Neural cell (in vitro differentiated cells): Measurements from ENCODE around the gene ABCF2. TPM values are rescaled to one million over a fixed set of nuclear protein-coding genes. Genes with fewer than 3 reads are reported as not detected.

Source experiments
- H2AFZ ChIP-seq: fragments of 200-600, 300-800 bp; sonication (generic), shearing (Covaris generic); 2 replicates; pipeline ENCODE4 v1.6.0; 2014; ENCODE audit warnings: low read depth, mild to moderate bottlenecking, antibody characterized with exemption, low read length, moderate library complexity
- H3F3A ChIP-seq: fragments of 200-600 bp; shearing (Covaris generic); 2 replicates; pipeline ENCODE4 v1.6.1; 2016; ENCODE audit warnings: mild to moderate bottlenecking, moderate library complexity, mixed read lengths, antibody characterized with exemption, low read length; ENCODE audit not compliant: insufficient read depth, poor library complexity, severe bottlenecking
- H3K27ac ChIP-seq: fragments of 200-600, 300-800 bp; sonication (generic), shearing (Covaris generic); 2 replicates; pipeline ENCODE4 v1.5.1; 2014; ENCODE audit warnings: mild to moderate bottlenecking, low read length, moderate library complexity
- H3K27me3 ChIP-seq: fragments of 300-800, 200-600 bp; sonication (generic), shearing (Covaris generic); 2 replicates; pipeline ENCODE4 v1.6.0; 2014; ENCODE audit warnings: mild to moderate bottlenecking, low read depth, low read length, moderate library complexity; ENCODE audit not compliant: insufficient read depth
- H3K36me3 ChIP-seq: fragments of 300-800, 200-600 bp; sonication (generic), shearing (Covaris generic); 2 replicates; pipeline ENCODE4 v1.5.1; 2014; ENCODE audit warnings: mild to moderate bottlenecking, antibody characterized with exemption, low read length, moderate library complexity; ENCODE audit not compliant: insufficient read depth
- H3K4me2 ChIP-seq: fragments of 300-800, 200-600 bp; sonication (generic), shearing (Covaris generic); 2 replicates; pipeline ENCODE4 v1.6.0; 2014; ENCODE audit warnings: mild to moderate bottlenecking, low read length
- H3K4me3 ChIP-seq: fragments of 300-800, 200-600 bp; sonication (generic), shearing (Covaris generic); 2 replicates; pipeline ENCODE4 v1.5.1; 2014; ENCODE audit warnings: mild to moderate bottlenecking, low read length, moderate library complexity
- H3K79me2 ChIP-seq: fragments of 200-600 bp; shearing (Covaris generic); replicated peaks from 2 replicates; pipeline ENCODE4 v1.6.0; 2014; ENCODE audit warnings: mild to moderate bottlenecking, low read length, moderate library complexity; ENCODE audit not compliant: insufficient read depth
- H3K9ac ChIP-seq: fragments of 300-800, 200-600 bp; sonication (generic), shearing (Covaris generic); 2 replicates; pipeline ENCODE4 v1.6.1; 2016; ENCODE audit warnings: mild to moderate bottlenecking, low read length, mixed read lengths
- H3K9me2 ChIP-seq: fragments of 200-600 bp; shearing (Covaris generic); 2 replicates; pipeline ENCODE4 v1.6.1; 2016; ENCODE audit warnings: mild to moderate bottlenecking, low read length, mixed read lengths; ENCODE audit not compliant: insufficient read depth
- H3K9me3 ChIP-seq: fragments of 200-600, 300-800 bp; sonication (generic), shearing (Covaris generic); 2 replicates; pipeline ENCODE4 v1.6.1; 2016; ENCODE audit warnings: mild to moderate bottlenecking, mixed run types, low read length, moderate library complexity, mixed read lengths
- H4K20me1 ChIP-seq: fragments of 200-600 bp; shearing (Covaris generic); 2 replicates; pipeline ENCODE4 v1.6.1; 2016; ENCODE audit warnings: mild to moderate bottlenecking, mixed run types; ENCODE audit not compliant: insufficient read depth
- EP300 ChIP-seq: fragments of 450-650 bp; conservative IDR thresholded peaks from 2 replicates; pipeline ENCODE4 v1.6.1; 2014; ENCODE audit warnings: antibody characterized with exemption, mild to moderate bottlenecking, moderate library complexity; ENCODE audit not compliant: poor library complexity, severe bottlenecking
- EZH2 ChIP-seq: fragments of 200-600, 300-800 bp; shearing (Covaris generic), sonication (generic); IDR thresholded peaks from 2 replicates; pipeline ENCODE4 v1.6.1; 2014; ENCODE audit warnings: antibody characterized with exemption, low read length, borderline replicate concordance, mild to moderate bottlenecking; ENCODE audit not compliant: insufficient read depth, poor library complexity, severe bottlenecking
- MXI1 ChIP-seq: fragments of 450-650 bp; conservative IDR thresholded peaks from 2 replicates; pipeline ENCODE4 v1.6.1; 2014; ENCODE audit warnings: antibody characterized with exemption, mild to moderate bottlenecking; ENCODE audit not compliant: poor library complexity, severe bottlenecking
- POLR2AphosphoS5 ChIP-seq: IDR thresholded peaks from 2 replicates; pipeline ENCODE4 v1.6.1; 2012
- RAD21 ChIP-seq: fragments of 450-650 bp; conservative IDR thresholded peaks from 2 replicates; pipeline ENCODE4 v1.6.1; 2014; ENCODE audit warnings: antibody characterized with exemption, mild to moderate bottlenecking, moderate library complexity
- SMC3 ChIP-seq: fragments of 450-650 bp; conservative IDR thresholded peaks from 2 replicates; pipeline ENCODE4 v1.6.1; 2014; ENCODE audit warnings: antibody characterized with exemption, mild to moderate bottlenecking, moderate library complexity; ENCODE audit not compliant: poor library complexity
- TAF1 ChIP-seq: IDR thresholded peaks from 2 replicates; pipeline ENCODE4 v1.6.1; 2012; ENCODE audit warnings: low read depth
- polyA plus RNA-seq: library from polyadenylated mRNA; depleted of rRNA; stranded (reverse); fragments of >200 nt; gene quantifications from 2 replicates; pipeline ENCODE4 v1.2.3, GENCODE V29; 2014
- TF ChIP-seq, protein P1 (sequence below): fragments of 450-650 bp; IDR thresholded peaks from 2 replicates; pipeline ENCODE4 v1.5.1; 2014; ENCODE audit warnings: antibody characterized with exemption, mild to moderate bottlenecking, moderate library complexity; ENCODE audit not compliant: poor library complexity, severe bottlenecking
- TF ChIP-seq, protein P2 (sequence below): IDR thresholded peaks from 2 replicates; pipeline ENCODE4 v1.6.1; 2012; ENCODE audit warnings: borderline replicate concordance

The ABCF2 gene
- polyA plus RNA-seq, 1 donor from 2014 or later = 32.7 TPM

DNA sequence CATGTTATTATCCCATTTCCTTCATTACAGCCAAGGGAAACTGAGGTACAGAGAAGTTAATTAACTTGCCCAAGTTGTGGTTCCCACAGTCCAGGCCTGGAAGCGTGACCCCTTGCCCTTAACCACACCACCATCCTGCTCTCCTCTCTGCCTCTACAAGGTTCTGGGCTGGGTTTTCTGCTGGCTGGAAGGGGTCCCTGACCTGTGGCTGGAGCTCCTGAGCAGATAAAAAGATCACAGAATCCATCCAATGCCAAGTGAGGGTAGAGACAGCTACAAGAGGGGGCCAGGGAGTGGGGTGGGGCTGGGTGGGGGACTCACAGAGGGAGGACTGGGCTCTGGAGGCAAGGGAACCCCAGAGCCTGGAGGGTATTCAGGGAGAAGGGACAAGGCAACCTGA is 49.7 kb downstream of the ABCF2 start:
- Histone ChIP-seq H3K36me3 (no peaks in the 10 kb centered on the region), H3K27ac (no peak overlapping the region), H3K27me3 (no peaks in the 10 kb centered on the region)

DNA sequence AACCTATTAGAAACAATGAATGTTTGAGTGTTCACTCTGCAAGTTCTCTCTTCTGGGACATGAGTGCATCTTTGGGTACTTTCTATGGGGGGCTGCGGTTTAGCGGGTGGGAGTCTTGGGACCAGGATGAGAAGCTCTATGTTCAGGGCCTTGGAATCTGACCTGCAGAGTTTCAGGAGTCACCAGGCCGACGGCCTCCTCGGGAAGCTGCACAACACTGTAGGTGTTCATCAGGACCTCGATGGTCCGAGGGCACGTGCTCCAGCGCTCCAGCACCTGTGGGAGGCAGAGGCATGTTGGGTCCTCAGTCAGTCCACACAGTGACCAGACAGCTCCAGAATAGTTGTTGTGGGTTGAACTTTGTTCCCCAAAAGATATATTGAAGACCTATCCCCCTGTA is 50.6 kb downstream of the ABCF2 start:
- H3K36me3 ChIP-seq = no peaks in the 10 kb centered on the region
- no peaks in the 10 kb centered on the region for H3K9me3 ChIP-seq
- H3K4me3 ChIP-seq = no peak overlapping the region
- no peaks in the 10 kb centered on the region for H4K20me1 ChIP-seq
- no peaks in the 10 kb centered on the region for H3K79me2 ChIP-seq
- no peak overlapping the region for H3K9ac ChIP-seq
- no peak overlapping the region for H2AFZ ChIP-seq
- TF ChIP-seq EZH2 (no peak), MXI1 (no peak), POLR2AphosphoS5 (no peak), TAF1 (no peak), SMC3 (no peak), EP300 (no peak), RAD21 (no peak)
- TF ChIP-seq, protein P1, sequence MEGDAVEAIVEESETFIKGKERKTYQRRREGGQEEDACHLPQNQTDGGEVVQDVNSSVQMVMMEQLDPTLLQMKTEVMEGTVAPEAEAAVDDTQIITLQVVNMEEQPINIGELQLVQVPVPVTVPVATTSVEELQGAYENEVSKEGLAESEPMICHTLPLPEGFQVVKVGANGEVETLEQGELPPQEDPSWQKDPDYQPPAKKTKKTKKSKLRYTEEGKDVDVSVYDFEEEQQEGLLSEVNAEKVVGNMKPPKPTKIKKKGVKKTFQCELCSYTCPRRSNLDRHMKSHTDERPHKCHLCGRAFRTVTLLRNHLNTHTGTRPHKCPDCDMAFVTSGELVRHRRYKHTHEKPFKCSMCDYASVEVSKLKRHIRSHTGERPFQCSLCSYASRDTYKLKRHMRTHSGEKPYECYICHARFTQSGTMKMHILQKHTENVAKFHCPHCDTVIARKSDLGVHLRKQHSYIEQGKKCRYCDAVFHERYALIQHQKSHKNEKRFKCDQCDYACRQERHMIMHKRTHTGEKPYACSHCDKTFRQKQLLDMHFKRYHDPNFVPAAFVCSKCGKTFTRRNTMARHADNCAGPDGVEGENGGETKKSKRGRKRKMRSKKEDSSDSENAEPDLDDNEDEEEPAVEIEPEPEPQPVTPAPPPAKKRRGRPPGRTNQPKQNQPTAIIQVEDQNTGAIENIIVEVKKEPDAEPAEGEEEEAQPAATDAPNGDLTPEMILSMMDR = no peak
- TF ChIP-seq, protein P2, sequence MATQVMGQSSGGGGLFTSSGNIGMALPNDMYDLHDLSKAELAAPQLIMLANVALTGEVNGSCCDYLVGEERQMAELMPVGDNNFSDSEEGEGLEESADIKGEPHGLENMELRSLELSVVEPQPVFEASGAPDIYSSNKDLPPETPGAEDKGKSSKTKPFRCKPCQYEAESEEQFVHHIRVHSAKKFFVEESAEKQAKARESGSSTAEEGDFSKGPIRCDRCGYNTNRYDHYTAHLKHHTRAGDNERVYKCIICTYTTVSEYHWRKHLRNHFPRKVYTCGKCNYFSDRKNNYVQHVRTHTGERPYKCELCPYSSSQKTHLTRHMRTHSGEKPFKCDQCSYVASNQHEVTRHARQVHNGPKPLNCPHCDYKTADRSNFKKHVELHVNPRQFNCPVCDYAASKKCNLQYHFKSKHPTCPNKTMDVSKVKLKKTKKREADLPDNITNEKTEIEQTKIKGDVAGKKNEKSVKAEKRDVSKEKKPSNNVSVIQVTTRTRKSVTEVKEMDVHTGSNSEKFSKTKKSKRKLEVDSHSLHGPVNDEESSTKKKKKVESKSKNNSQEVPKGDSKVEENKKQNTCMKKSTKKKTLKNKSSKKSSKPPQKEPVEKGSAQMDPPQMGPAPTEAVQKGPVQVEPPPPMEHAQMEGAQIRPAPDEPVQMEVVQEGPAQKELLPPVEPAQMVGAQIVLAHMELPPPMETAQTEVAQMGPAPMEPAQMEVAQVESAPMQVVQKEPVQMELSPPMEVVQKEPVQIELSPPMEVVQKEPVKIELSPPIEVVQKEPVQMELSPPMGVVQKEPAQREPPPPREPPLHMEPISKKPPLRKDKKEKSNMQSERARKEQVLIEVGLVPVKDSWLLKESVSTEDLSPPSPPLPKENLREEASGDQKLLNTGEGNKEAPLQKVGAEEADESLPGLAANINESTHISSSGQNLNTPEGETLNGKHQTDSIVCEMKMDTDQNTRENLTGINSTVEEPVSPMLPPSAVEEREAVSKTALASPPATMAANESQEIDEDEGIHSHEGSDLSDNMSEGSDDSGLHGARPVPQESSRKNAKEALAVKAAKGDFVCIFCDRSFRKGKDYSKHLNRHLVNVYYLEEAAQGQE = no peak
- no peaks in the 10 kb centered on the region for H3K27me3 ChIP-seq
- no peak overlapping the region for H3K27ac ChIP-seq
- H3F3A ChIP-seq = no peaks in the 10 kb centered on the region
- H3K4me2 ChIP-seq = no peak overlapping the region
- no peaks in the 10 kb centered on the region for H3K9me2 ChIP-seq

More for the DNA sequence above, 49.7 kb downstream of the ABCF2 start:
- Histone ChIP-seq H3K9me2 (no peaks in the 10 kb centered on the region), H3K4me3 (no peak overlapping the region), H3K79me2 (no peaks in the 10 kb centered on the region), H3F3A (no peaks in the 10 kb centered on the region), H2AFZ (no peak overlapping the region), H3K9ac (no peak overlapping the region), H3K4me2 (no peak overlapping the region), H3K9me3 (no peaks in the 10 kb centered on the region), H4K20me1 (no peaks in the 10 kb centered on the region)
- TF ChIP-seq POLR2AphosphoS5 (no peak), TAF1 (no peak), MXI1 (no peak)

DNA sequence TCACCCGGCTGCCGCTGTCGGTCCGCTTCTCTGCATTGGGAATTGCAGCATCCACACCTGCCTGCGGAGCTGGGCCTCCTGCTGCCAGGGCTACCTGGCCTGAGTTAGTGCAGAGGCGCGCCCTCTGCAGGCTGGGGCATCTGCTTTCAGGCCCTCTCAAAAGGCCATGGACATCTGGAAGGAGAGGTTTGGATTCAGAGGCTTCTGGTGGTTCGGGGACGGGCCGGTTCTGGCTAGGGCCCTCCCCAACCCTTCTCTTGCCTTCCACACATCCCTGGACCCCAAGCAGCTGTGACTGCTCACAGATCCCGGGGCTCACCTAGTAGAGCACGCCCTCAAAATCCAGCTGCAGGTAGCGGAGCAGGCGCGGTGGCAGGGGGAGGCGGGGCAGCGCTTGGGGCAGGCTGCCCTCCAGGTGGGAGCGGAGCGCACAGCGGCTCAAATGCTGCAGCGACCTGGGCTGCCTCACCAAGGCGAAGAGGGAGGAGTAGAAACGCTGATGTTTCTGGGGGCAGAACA is 51.2 kb downstream of the ABCF2 start:
- H4K20me1 ChIP-seq = no peaks in the 10 kb centered on the region

More for the DNA sequence above, 51.2 kb downstream of the ABCF2 start:
- H3K9me2 ChIP-seq = no peaks in the 10 kb centered on the region
- no peak overlapping the region for H2AFZ ChIP-seq
- no peak overlapping the region for H3K9ac ChIP-seq
- no peaks in the 10 kb centered on the region for H3K79me2 ChIP-seq
- H3K4me3 ChIP-seq = no peak overlapping the region
- no peaks in the 10 kb centered on the region for H3K27me3 ChIP-seq
- H3K4me2 ChIP-seq = no peak overlapping the region
- TF ChIP-seq SMC3 (no peak), EP300 (no peak), MXI1 (no peak), POLR2AphosphoS5 (no peak), EZH2 (no peak), TAF1 (no peak), RAD21 (no peak)
- TF ChIP-seq, protein P1 = no peak
- TF ChIP-seq, protein P2 = no peak
- no peaks in the 10 kb centered on the region for H3F3A ChIP-seq
- H3K27ac ChIP-seq = no peak overlapping the region
- no peaks in the 10 kb centered on the region for H3K36me3 ChIP-seq
- H3K9me3 ChIP-seq = no peaks in the 10 kb centered on the region
